GM21515 (cell line): Measurements from ENCODE around the gene MYOG.

Source experiments
- ATAC-seq: cut with Tn5 transposase; IDR thresholded peaks from one replicate; pipeline ENCODE4 v1.9.1; 2021; ENCODE audit not compliant: unreplicated experiment

Gene MYOG

GRCh38 chr1:203091199-203091477 lies 5.3 kb upstream of the MYOG start:
- no peak for ATAC-seq

- no peak for ATAC-seq
Observed at GRCh38 chr1:203090421-203091198, 4.8 kb upstream of the MYOG start.

- ATAC-seq, result no peak
Observed at GRCh38 chr1:203089651-203090045, 3.8 kb upstream of the MYOG start.

- no peak for ATAC-seq
Observed at GRCh38 chr1:203089001-203089650, 3.3 kb upstream of the MYOG start.

GRCh38 chr1:203088441-203088840 lies 2.6 kb upstream of the MYOG start:
- no peak for ATAC-seq

- ATAC-seq, result no peak
Observed at GRCh38 chr1:203086992-203087763, 1.4 kb upstream of the MYOG start.

GRCh38 chr1:203084588-203085527 lies 954 bp downstream of the MYOG start:
- no peak for ATAC-seq

- no peak for ATAC-seq
Observed at GRCh38 chr1:203083463-203083921, 2.3 kb downstream of the MYOG start.

GRCh38 chr1:203082571-203083462 lies 3.0 kb downstream of the MYOG start:
- no peak for ATAC-seq

GRCh38 chr1:203082231-203082505 lies 3.6 kb downstream of the MYOG start:
- no peak for ATAC-seq

GRCh38 chr1:203081465-203082230 lies 4.2 kb downstream of the MYOG start:
- ATAC-seq, result no peak

- no peak for ATAC-seq
Observed at GRCh38 chr1:203080456-203080855, 5.4 kb downstream of the MYOG start.

GRCh38 chr1:203078478-203078877 lies 7.3 kb downstream of the MYOG start:
- ATAC-seq, result no peak

GRCh38 chr1:203077956-203078355 lies 7.9 kb downstream of the MYOG start:
- no peak for ATAC-seq

GRCh38 chr1:203077367-203077766 lies 8.4 kb downstream of the MYOG start:
- ATAC-seq, result no peak

GRCh38 chr1:203076031-203076511 lies 9.7 kb downstream of the MYOG start:
- ATAC-seq, result no peak

GRCh38 chr1:203075236-203076030 lies 10.4 kb downstream of the MYOG start:
- ATAC-seq, result no peak

- no peak for ATAC-seq
Observed at GRCh38 chr1:203074610-203075009, 11.2 kb downstream of the MYOG start.
